Measurements from ENCODE around the gene MYO1F. TPM values are rescaled to one million over a fixed set of nuclear protein-coding genes. Genes with fewer than 3 reads are reported as not detected.
"Not testable (repeated sequence)": the region's sequence is repeated elsewhere in the genome, so short reads cannot be mapped to it uniquely, and the experiment has no call there.

The MYO1F gene
- total RNA-seq, 1 donor from 2014 or later = 7.8 TPM

GRCh38 chr19:8569066-8569771, 8.0 kb downstream of the MYO1F start:
- no peak overlapping the region for H3K4me3 ChIP-seq (ENCODE audit: low read length in 3 of 3)

GRCh38 chr19:8567522-8568172, 9.6 kb downstream of the MYO1F start:
- Histone ChIP-seq H3K4me3 (ENCODE audit: low read length in 3 of 3) (no peak overlapping the region), H3K27me3 (ENCODE audit: control insufficient read depth in 3 of 3, insufficient read depth in 3 of 3, low read length in 3 of 3) (no peaks in the 10 kb centered on the region), H3K36me3 (ENCODE audit: control insufficient read depth in 3 of 3, insufficient read depth in 3 of 3, low read length in 3 of 3) (no peaks in the 10 kb centered on the region), H3K27ac (ENCODE audit: low read depth, low read length) (no peak overlapping the region), H3K9me3 (ENCODE audit: control insufficient read depth in 3 of 3, low read length in 3 of 3) (peaks cover 0 to 2% (median 0%) of the 10 kb centered on the region in 3 donors), H3K4me1 (ENCODE audit: control insufficient read depth in 3 of 3, insufficient read depth in 3 of 3, low read length in 3 of 3) (peaks cover 0 to 3% (median 0%) of the 10 kb centered on the region in 3 donors), H3K9ac (ENCODE audit: low read depth in 1 of 3, low read length in 3 of 3) (no peak overlapping the region)

More at GRCh38 chr19:8569066-8569771, 8.0 kb downstream of the MYO1F start:
- Histone ChIP-seq H3K9me3 (ENCODE audit: control insufficient read depth in 3 of 3, low read length in 3 of 3) (peaks cover 0 to 2% (median 0%) of the 10 kb centered on the region in 3 donors), H3K9ac (ENCODE audit: low read depth in 1 of 3, low read length in 3 of 3) (no peak overlapping the region), H3K27ac (ENCODE audit: low read depth, low read length) (no peak overlapping the region), H3K27me3 (ENCODE audit: control insufficient read depth in 3 of 3, insufficient read depth in 3 of 3, low read length in 3 of 3) (no peaks in the 10 kb centered on the region), H3K4me1 (ENCODE audit: control insufficient read depth in 3 of 3, insufficient read depth in 3 of 3, low read length in 3 of 3) (peaks cover 0 to 3% (median 0%) of the 10 kb centered on the region in 3 donors), H3K36me3 (ENCODE audit: control insufficient read depth in 3 of 3, insufficient read depth in 3 of 3, low read length in 3 of 3) (no peaks in the 10 kb centered on the region)

- no peak overlapping the region for H3K9ac ChIP-seq (ENCODE audit: low read depth in 1 of 3, low read length in 3 of 3)
- no peaks in the 10 kb centered on the region for H3K36me3 ChIP-seq (ENCODE audit: control insufficient read depth in 3 of 3, insufficient read depth in 3 of 3, low read length in 3 of 3)
- H3K27ac ChIP-seq (ENCODE audit: low read depth, low read length) = no peak overlapping the region
- no peaks in the 10 kb centered on the region for H3K27me3 ChIP-seq (ENCODE audit: control insufficient read depth in 3 of 3, insufficient read depth in 3 of 3, low read length in 3 of 3)
- peaks cover 0 to 2% (median 0%) of the 10 kb centered on the region in 3 donors for H3K9me3 ChIP-seq (ENCODE audit: control insufficient read depth in 3 of 3, low read length in 3 of 3)
- peaks cover 0 to 3% (median 0%) of the 10 kb centered on the region in 3 donors for H3K4me1 ChIP-seq (ENCODE audit: control insufficient read depth in 3 of 3, insufficient read depth in 3 of 3, low read length in 3 of 3)
- no peak overlapping the region for H3K4me3 ChIP-seq (ENCODE audit: low read length in 3 of 3)
Measured at GRCh38 chr19:8566855-8567254, 10.4 kb downstream of the MYO1F start.

- not testable (repeated sequence) for H3K4me3 ChIP-seq (ENCODE audit: low read length in 3 of 3); H3K27me3 ChIP-seq (ENCODE audit: control insufficient read depth in 3 of 3, insufficient read depth in 3 of 3, low read length in 3 of 3); H3K27ac ChIP-seq (ENCODE audit: low read depth, low read length); H3K4me1 ChIP-seq (ENCODE audit: control insufficient read depth in 3 of 3, insufficient read depth in 3 of 3, low read length in 3 of 3); H3K36me3 ChIP-seq (ENCODE audit: control insufficient read depth in 3 of 3, insufficient read depth in 3 of 3, low read length in 3 of 3); H3K9me3 ChIP-seq (ENCODE audit: control insufficient read depth in 3 of 3, low read length in 3 of 3); H3K9ac ChIP-seq (ENCODE audit: low read depth in 1 of 3, low read length in 3 of 3)
Measured at GRCh38 chr19:8564866-8565265, 12.4 kb downstream of the MYO1F start.

- Histone ChIP-seq H3K27me3 (ENCODE audit: control insufficient read depth in 3 of 3, insufficient read depth in 3 of 3, low read length in 3 of 3) (no peaks in the 10 kb centered on the region), H3K4me1 (ENCODE audit: control insufficient read depth in 3 of 3, insufficient read depth in 3 of 3, low read length in 3 of 3) (no peaks in the 10 kb centered on the region), H3K4me3 (ENCODE audit: low read length in 3 of 3) (no peak overlapping the region), H3K9ac (ENCODE audit: low read depth in 1 of 3, low read length in 3 of 3) (no peak overlapping the region), H3K9me3 (ENCODE audit: control insufficient read depth in 3 of 3, low read length in 3 of 3) (no peaks in the 10 kb centered on the region), H3K36me3 (ENCODE audit: control insufficient read depth in 3 of 3, insufficient read depth in 3 of 3, low read length in 3 of 3) (no peaks in the 10 kb centered on the region), H3K27ac (ENCODE audit: low read depth, low read length) (no peak overlapping the region)
Measured at GRCh38 chr19:8561075-8561764, 16.0 kb downstream of the MYO1F start.

GRCh38 chr19:8558325-8558724, 18.9 kb downstream of the MYO1F start:
- no peak overlapping the region for H3K4me3 ChIP-seq (ENCODE audit: low read length in 3 of 3)

GRCh38 chr19:8557642-8558238, 19.5 kb downstream of the MYO1F start:
- Histone ChIP-seq H3K4me1 (ENCODE audit: control insufficient read depth in 3 of 3, insufficient read depth in 3 of 3, low read length in 3 of 3) (no peaks in the 10 kb centered on the region), H3K36me3 (ENCODE audit: control insufficient read depth in 3 of 3, insufficient read depth in 3 of 3, low read length in 3 of 3) (no peaks in the 10 kb centered on the region), H3K9me3 (ENCODE audit: control insufficient read depth in 3 of 3, low read length in 3 of 3) (no peaks in the 10 kb centered on the region), H3K27me3 (ENCODE audit: control insufficient read depth in 3 of 3, insufficient read depth in 3 of 3, low read length in 3 of 3) (peaks cover 0 to 5% (median 0%) of the 10 kb centered on the region in 3 donors), H3K27ac (ENCODE audit: low read depth, low read length) (no peak overlapping the region), H3K9ac (ENCODE audit: low read depth in 1 of 3, low read length in 3 of 3) (no peak overlapping the region), H3K4me3 (ENCODE audit: low read length in 3 of 3) (no peak overlapping the region)

More at GRCh38 chr19:8558325-8558724, 18.9 kb downstream of the MYO1F start:
- Histone ChIP-seq H3K4me1 (ENCODE audit: control insufficient read depth in 3 of 3, insufficient read depth in 3 of 3, low read length in 3 of 3) (no peaks in the 10 kb centered on the region), H3K36me3 (ENCODE audit: control insufficient read depth in 3 of 3, insufficient read depth in 3 of 3, low read length in 3 of 3) (no peaks in the 10 kb centered on the region), H3K9me3 (ENCODE audit: control insufficient read depth in 3 of 3, low read length in 3 of 3) (no peaks in the 10 kb centered on the region), H3K9ac (ENCODE audit: low read depth in 1 of 3, low read length in 3 of 3) (no peak overlapping the region), H3K27me3 (ENCODE audit: control insufficient read depth in 3 of 3, insufficient read depth in 3 of 3, low read length in 3 of 3) (peaks cover 0 to under 1% (median 0%) of the 10 kb centered on the region in 3 donors), H3K27ac (ENCODE audit: low read depth, low read length) (no peak overlapping the region)

- not testable (repeated sequence) for H3K9ac ChIP-seq (ENCODE audit: low read depth in 1 of 3, low read length in 3 of 3); H3K9me3 ChIP-seq (ENCODE audit: control insufficient read depth in 3 of 3, low read length in 3 of 3); H3K36me3 ChIP-seq (ENCODE audit: control insufficient read depth in 3 of 3, insufficient read depth in 3 of 3, low read length in 3 of 3)
Measured at GRCh38 chr19:8553729-8554128, 23.5 kb downstream of the MYO1F start.

GRCh38 chr19:8552810-8553209, 24.4 kb downstream of the MYO1F start:
- H3K36me3 ChIP-seq (ENCODE audit: control insufficient read depth in 3 of 3, insufficient read depth in 3 of 3, low read length in 3 of 3) = no peaks in the 10 kb centered on the region
- no peaks in the 10 kb centered on the region for H3K4me1 ChIP-seq (ENCODE audit: control insufficient read depth in 3 of 3, insufficient read depth in 3 of 3, low read length in 3 of 3)
- H3K9me3 ChIP-seq (ENCODE audit: control insufficient read depth in 3 of 3, low read length in 3 of 3) = no peaks in the 10 kb centered on the region
- H3K27ac ChIP-seq (ENCODE audit: low read depth, low read length) = no peak overlapping the region
- no peak overlapping the region for H3K9ac ChIP-seq (ENCODE audit: low read depth in 1 of 3, low read length in 3 of 3)
- H3K27me3 ChIP-seq (ENCODE audit: control insufficient read depth in 3 of 3, insufficient read depth in 3 of 3, low read length in 3 of 3) = peaks cover 0 to 5% (median 0%) of the 10 kb centered on the region in 3 donors
- no peak overlapping the region for H3K4me3 ChIP-seq (ENCODE audit: low read length in 3 of 3)

More at GRCh38 chr19:8553729-8554128, 23.5 kb downstream of the MYO1F start:
- H3K4me1 ChIP-seq (ENCODE audit: control insufficient read depth in 3 of 3, insufficient read depth in 3 of 3, low read length in 3 of 3); H3K27ac ChIP-seq (ENCODE audit: low read depth, low read length); H3K4me3 ChIP-seq (ENCODE audit: low read length in 3 of 3); H3K27me3 ChIP-seq (ENCODE audit: control insufficient read depth in 3 of 3, insufficient read depth in 3 of 3, low read length in 3 of 3): not testable (repeated sequence)

All from skeletal muscle tissue (tissue), 4 donors.